ENCODE measurements around the gene ZNF526.
A peak's percentile ranks its signal among the peaks of the same experiment; 100 is the strongest.

The ZNF526 gene

DNA sequence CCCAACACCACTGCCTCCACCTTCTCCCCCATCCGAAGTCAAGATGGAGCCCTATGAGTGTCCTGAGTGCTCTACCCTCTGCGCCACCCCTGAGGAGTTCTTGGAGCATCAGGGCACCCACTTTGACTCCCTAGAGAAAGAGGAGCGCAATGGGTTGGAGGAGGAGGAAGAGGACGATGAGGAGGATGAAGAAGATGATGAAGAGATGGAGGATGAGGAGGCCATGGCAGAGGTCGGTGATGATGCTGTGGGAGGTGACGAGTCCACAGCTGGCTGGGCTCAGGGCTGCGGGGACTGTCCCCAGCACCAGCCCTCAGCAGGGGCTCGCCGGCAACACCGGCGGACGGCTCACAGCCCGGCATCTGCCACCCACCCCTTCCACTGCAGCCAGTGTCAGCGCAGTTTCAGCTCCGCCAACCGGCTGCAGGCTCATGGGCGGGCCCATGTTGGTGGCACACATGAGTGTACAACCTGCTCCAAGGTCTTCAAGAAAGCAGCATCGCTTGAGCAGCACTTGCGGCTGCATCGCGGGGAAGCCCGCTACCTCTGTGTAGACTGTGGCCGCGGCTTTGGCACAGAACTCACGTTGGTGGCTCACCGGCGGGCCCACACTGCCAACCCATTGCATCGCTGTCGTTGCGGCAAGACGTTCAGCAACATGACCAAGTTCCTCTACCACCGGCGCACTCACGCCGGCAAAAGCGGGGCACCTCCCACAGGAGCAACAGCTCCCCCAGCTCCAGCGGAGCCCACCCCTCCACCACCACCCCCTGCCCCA is 5.0 kb downstream of the ZNF526 start:
- no peak for DNase-seq

DNA sequence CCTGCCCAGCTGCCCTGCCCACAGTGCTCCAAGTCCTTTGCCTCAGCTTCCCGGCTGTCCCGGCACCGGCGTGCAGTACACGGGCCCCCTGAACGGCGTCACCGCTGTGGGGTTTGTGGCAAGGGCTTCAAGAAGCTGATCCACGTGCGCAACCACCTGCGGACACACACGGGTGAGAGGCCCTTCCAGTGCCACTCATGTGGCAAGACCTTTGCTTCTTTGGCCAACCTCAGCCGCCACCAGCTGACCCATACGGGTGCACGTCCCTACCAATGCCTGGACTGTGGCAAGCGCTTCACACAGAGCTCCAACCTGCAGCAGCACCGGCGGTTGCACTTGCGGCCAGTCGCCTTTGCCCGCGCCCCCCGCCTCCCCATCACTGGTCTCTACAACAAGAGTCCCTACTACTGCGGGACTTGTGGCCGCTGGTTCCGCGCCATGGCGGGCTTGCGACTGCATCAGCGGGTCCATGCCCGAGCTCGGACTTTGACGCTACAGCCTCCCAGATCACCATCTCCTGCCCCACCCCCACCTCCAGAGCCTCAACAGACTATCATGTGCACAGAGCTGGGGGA is 5.7 kb downstream of the ZNF526 start:
- DNase-seq = no peak

DNA sequence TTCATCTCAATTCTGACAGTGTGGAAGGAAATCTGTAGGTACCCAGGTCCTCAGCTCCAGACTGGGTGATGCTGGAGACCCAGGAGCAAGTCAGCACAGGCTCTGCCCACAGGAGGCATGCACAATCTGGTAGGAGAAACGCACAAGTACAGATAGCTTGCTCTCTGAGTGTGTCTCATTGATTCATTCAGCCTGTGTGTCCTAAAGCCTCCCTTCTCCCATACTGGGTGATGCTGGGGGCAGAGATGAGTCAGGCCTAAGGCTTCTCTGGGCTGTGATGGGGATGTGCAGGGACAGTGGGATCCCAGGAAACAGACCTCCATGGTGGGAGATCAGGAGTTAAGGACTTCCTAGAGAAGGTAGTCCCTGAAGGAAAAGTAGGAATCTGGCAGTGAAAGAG is 6.8 kb downstream of the ZNF526 start:
- no peak for DNase-seq

DNA sequence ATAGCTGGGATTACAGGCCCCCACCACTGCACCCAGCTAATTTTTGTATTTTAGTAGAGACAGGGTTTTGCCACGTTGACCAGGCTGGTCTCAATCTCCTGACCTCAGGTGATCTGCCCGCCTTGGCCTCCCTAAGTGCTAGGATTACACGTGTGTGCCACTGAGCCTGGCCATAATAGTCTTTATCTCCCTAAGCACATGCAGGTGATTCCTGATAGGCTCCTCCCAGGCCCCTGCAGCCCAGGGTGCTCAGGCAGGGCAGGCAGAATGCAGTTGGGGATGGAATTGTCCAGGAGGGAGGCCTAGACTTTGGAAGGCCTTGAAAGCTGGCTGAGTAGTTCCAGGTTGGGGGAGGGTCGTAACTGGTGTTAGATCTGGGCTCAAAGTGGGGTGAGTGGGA is 8.5 kb downstream of the ZNF526 start:
- no peak for DNase-seq

DNA sequence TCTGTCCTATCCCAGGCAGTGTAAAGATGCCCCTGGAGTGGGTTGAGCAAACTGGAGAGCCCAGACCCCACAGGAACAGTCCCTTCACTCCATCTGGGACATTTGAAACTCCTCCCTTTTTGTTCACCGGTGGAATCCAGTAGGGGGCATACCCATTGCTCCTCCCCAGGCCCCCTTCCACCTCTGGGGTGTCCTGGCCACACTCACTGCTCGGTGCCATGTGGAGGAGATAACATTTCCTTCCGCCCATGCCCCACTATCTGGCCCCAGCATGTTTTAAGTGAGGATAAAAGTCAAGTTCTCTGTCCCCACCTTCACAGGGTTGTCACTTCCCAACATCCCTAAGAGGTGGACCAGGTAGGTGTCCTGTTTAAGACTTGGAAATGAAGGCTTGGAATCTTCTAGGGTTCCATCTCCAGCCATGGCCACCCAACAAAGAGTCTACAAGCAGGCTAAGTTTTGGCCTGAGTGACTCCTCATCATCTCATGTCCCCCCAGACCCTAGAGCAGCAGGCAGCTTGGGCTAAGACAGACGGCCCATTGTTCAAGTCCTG is 9.3 kb downstream of the ZNF526 start:
- no peak for DNase-seq

DNA sequence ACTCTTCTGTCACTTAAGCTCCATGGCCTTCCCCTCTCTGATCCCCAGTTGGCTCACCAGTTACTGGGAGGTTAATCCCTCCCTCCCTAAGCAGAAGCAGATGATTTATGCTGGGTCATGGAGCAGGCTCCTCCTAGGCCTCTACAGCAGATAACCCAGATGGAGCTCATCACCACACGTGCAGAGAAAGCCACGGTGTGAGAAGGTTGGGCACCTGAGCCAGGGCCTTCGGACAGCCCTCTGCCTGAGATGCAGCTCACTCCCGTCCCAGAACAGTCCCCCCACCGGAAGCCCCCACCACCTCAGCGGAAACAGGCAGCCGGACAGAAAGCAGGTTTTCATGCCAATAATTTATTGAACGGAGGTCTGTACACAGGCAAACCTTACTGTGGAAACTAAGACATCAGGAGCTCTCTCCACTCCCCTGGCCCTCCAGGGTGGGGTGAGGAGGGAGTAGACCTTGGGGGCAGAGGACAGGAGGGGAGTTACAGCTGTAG is 9.8 kb downstream of the ZNF526 start:
- DNase-seq = no peak

DNA sequence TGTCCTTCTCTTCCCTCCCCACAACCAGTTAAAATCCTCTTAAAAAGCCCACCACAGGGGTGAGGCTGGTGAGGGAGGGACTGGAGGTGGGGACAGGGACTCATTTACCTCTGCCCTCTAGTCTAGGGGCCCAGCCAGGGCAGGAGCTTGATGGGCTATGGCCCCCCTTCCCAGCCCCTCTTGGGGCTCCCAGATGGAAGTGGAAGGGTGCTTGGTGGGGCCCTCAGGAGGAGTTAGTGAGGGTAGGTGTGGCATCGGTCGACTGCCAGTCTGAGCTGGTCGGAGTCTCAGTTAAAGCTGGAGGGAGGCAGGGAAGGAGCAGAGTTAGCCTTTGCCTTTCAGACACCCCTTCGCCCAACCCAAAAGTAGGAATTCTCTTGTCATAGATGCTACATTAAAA is 10.5 kb downstream of the ZNF526 start:
- DNase-seq = no peak

DNA sequence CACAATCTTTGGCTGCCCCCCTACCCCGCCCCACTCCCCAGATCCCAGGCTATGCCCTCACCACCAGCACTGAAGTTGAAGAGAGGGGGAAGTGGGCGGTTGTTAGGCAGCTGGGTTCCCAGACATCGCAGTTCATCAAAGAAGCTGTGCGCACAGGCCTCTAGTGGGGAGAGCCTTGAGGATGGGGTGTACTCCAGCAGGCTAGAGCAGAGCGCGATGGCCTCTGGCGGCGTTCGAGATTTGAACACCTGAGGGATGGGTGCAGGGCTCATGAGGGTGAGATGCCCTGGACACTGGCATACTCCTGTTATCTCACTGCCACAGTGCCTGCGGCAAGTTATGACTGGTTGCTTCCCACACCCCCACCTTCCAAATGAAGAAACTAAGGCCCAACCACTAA is 12.3 kb downstream of the ZNF526 start:
- DNase-seq = no peak

DNA sequence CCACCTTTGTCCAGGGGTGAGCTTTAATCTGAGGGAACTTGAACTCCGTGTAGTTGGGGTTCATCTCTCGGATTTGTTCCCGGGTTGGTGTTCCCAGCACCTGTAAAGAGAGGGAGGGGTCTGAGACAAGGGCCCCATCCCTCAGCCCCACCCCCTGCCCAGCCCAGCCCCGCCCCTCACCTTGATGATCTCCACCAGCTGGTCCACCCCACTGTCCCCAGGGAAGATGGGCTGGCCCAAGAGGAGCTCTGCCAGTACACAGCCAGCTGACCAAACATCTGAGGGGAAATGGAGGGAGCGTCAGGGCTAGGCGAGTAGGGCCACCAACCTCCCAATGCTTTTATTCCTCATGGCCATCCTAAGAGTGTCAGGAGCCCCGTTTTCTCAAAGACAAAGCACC is 13.0 kb downstream of the ZNF526 start:
- DNase-seq = no peak

DNA sequence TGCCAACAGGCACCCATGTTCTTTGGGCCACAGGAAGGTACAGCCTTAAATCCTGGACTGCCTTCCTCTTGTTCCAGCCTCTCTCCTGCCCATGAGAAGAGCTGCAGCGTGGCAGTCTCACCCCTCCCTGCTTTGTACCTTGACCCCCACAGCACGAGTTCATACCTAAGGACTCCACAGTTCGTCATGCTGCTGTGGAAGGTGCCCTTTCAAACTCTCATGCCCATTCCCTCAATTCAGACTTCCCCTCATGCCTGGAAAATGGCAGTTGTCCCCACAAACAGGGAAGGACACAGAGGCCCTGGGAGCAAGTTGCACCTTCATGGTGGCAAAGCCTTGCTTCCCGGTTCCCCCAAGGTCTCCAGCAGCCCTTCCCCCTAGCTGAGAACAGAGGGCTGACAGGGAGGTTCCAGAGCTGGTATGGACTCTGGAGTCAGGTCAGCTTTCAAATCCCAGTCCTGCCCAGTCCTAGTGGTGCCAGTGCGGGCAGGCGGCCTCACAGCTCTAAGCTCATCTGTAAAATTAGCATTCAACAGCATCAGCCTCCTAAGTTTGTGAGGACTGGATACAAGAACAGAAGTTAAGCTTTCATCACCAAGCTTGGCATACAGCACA is 13.7 kb downstream of the ZNF526 start:
- no peak for DNase-seq

DNA sequence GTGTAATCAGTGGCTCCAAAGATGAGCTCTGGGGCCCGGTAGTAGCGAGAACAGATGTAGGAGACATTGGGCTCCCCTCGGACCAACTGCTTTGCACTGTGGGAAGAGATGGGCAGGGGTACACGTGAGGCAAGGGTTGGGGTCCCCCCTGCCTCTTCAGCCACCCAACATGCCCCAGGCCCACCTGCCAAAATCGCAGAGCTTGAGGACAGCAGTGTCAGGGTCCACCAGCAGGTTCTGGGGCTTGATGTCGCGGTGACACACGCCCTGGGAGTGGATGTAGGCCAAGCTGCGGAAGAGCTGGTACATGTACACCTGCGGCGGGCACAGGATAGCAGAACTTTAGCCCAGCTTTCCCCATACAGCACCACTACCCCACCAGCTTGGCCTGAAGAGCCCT is 14.3 kb downstream of the ZNF526 start:
- no peak for DNase-seq

DNA sequence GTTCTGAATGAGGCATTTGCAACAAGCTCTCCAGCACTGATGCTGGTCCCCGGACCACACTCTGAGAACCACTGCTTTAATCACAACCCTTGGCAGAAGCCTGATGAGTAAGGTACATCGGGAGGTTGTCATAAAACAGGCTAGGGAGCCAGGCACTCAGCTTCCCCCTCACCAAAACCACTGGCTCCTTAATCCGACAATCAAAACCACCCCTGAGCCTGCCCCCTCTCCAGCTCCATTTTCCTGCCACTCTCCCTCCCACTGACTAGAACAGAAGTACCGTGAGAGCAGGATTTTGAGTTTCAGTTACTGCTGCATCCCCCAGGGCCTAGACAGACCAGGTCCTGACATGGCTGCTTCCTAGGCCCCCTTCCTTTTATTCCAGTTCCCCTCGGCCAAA is 15.1 kb downstream of the ZNF526 start:
- no peak for DNase-seq

DNA sequence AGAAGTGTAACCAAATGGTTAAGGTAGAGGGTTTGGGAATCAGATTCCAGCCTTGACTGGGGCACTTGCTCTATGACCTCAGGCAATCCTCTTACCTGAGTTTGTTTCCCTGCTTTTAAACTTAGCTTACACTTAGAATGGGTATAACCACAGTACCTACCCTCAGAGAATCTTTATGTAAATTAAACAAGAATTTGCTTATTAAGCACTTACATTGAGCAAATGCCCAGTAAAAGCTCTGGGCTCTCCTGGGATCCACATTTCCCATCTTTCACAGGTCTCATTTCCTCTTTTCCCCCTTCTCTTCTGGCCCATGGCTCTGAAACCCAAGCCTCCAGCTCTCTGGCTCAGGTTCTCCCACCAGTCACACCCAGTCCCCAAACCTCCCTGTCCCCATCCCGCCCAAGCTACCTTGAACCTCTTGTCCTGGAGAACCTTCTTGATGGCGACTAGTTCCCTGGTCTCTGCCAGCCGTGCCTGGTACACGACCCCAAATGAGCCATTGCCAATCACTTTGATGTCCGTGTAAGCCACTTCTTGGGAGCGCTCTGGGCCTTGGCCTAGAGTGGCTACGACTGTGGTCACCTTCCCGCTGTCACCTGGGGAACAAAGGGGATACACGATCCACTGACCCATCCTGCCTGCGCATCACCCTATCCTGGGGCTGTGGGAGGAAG is 19.6 kb downstream of the ZNF526 start:
- DNase-seq = no peak

DNA sequence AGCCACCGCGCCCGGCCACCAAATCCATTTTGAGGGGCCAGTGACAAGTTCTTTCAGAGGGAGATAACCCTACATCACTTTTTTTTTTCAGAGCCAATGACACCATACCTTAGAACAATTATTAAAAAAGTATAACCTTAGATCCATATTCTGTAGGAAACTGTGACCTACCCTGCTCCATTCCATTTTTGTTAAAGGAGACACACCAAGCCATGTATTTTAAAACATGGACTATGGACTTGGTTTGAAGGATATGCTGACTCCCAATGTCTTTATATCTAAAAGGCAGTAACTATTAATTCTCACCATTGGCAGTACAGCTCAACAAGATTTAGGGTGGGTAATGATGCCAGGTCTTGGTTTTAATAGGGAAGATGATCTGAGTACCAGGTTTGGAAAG is 21.2 kb downstream of the ZNF526 start:
- DNase-seq = no peak

DNA sequence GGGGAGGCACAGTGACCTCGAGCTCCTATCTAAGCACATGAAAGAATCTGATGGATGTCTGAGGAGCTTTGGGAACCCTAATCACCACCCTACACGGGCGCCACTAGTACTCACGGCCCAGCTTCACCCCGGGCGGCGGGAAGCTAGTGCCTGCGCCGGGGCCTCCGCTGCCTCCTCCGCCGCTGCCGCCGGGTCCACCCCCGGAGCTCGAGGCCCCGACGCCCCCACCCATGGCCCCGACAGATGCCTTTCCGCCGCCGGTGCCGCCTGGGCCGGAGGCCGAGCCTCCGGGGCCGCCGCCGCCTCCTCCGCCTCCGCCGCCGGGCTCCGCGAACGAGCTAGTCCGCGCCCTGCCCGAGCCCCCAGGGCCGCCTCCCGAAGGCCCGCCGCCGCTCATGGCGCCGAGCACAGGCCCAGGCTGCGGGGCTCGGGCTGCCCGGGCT is 22.0 kb downstream of the ZNF526 start:
- no peak for DNase-seq

DNA sequence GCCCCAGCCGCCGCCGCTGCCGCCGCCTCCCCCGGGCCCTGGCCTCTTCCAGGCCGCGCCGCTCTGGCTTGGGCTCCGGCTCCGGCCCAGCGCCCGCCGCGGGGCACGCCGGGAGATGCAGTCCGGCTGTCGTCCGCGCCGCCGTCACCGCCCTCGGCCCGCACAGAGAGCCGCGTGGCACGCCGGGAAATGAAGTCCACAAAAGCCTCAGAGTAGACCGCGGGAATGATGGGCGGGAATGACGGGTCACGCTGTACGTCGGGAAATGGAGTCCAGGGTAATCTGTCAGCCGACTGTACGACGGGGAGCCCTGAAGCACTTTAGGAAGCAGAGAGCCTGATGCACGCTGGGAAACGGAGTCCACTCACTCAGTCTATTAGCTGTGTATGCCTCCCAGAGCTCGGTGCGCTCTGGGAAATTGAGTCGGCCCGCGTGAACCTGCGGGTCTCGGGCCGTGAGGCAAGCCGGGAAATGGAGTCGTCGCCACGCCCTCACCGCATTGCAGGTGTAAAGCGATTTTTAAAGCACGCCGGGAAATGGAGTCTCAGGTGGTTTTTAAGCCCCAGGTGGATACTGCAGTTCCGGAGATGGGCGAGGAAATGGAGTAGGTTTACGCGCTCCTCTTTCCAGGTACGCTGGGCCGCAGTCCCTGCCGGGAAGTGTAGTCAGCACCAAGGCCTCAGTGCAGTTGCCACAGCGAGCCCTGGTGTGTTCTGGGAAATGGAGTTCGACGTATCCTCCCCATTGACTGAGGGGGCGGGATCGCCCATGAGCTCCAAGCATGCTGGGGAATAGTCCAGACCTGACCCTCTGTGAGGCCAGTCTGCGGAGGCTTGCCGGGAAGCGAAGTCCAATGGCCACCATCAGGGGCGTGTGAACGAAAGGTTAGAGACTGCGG is 22.6 kb downstream of the ZNF526 start, which contains the start of gene GSK3A:
TSS of gene GSK3A (minus strand) at position 91 of the 898 bp plus-strand sequence. CDS start 137 bp downstream, outside the sequence.
- peak; percentile 100 for DNase-seq

DNA sequence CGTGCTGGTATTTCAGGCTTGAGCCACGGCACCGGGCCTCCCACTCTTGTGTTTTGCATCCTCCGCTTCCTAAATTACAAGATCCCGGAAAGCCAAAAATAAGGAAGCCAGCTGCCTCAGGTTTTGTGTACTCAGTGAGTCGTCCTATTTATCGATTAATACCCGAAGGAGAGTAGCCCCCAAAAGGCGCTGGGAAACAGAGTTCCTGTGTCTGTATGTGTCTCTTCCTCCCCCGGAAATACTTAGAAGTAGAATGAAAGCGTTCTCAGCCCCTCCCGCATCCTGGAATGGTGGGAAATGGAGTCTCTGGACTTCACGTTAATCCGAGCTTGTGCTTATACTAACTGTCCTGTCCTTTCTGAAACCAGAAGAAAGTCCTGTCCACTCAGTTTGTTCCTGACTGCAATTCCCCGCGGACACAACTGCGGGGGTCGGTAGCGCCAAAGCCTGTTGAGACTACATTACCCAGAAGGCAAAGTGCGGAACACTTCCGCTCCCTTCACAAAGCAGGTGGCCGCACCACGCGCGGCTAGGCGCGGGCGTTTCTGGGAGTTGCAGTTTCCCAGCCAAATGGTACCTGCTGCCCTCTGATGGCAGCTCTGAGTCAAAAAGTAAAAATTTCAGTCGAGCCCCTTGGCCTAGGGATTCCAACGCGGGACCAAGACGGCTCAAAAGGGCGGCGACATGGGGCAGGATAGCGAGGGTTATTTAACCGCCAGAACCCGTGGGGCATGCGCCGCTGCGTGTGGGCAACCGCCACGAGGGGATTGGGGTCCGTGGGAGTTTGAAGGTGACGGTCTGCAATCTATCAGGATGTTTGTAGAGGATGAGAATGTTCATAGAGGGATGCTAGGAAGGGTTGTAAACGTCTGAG is 24.5 kb downstream of the ZNF526 start:
- peak; percentile 93 for DNase-seq

DNA sequence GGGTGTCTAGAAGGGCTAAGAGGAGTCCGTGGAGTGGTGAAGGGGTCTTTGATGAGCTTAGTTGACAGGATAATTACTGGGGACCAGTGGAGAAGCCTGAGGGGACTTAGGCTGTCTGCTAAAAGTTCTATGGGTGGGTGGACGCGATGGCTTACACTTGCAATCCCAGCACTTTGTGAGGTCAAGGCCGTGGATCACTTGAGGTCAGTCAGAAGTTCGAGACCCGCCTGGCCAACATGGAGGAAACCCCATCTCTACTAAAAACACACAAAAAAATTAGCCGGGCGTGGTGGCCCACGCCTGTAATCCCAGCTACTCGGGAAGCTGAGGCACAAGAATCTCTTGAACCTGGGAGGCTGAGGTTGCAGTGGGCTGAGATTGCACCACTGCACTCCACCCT is 25.1 kb downstream of the ZNF526 start:
- no peak for DNase-seq

DNA sequence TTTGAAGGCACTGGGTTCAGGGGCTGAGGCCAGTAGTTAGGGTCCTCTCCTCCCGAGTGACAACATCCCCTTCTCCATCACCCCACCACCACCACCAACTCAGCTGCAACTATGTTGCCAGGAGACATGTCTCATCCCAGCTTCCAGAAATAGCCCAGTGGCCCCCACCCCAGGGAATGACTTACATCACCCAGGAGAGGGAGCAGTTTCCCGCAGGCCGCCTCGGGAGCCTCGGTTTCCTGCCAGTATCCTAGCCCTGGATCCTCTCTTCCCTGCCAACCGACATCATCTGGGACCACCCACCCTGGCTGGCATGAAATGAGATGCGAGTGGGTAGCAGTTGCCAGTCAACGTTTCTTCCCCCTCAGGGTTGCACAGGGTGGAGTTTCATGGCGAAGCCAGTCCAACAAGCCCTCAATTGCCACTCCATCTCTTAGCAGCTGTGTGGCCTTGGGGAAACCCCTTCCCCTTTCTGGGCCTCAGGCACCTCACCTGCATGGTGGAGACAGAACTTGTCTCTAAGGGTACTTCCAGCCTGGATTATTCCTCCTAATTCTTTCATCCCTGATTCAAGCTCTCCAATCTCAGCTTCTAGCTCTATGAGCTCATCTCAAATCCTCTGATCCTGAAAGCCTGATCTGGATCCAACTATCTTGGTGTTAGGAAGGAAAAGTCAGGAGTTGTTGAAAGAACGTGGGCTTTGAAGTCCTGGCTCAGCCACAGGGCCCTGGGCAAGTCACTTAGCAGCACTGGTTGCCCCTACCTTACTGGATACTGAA is 26.2 kb downstream of the ZNF526 start:
- DNase-seq = no peak

Measured in NCI-H1105 (cell line).